ENCODE data around the gene SLC37A1.

The SLC37A1 gene

DNA sequence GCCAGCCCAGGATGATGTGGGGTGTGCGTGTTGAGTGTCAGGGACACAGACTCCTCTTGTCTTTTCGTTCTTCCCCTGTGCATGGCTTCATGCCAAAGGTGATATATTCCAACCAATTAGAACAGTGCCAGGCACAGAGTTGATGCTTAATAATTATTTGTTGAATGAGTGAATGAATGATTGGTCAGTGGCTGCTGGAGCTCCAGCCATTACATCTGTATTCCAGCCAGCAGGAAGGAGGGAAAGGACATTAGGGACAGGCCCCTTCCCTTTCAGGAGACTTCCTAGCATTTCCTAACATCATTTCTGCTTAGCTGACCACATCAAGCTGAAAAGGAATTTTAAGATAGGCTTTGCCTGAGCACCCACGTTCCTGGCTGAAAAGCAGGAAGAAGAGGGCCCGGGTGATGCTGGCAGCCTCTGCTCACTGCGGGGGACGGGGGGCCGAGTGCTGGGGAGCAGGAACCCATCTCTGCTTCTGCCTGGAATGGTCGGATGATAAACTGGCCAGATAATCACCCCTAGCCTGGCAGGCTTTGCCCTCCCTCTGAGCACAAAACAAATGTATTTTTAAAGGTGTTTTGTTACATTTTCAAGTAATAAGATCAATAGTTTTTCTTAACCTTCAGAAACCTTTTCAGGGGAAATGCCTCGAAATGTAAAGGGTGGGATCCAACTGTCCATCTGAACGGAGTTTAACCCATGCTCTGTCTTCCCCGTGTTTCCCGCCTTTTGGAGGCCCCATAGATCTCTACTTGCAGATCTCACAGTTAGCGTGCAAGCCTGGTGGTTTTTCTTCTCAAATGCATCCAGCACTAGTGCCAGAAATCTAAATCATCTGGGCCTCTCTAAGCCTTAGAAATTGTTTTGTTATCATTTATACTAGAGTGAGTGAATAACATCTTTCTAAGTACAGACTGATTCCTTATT is 39.0 kb downstream of the SLC37A1 start:
- Histone ChIP-seq H3K27ac (no peak overlapping the region), H3K4me1 (ENCODE audit: control insufficient read depth in 1 of 2, insufficient read depth in 1 of 2, low read depth in 1 of 2, low read length in 1 of 2) (no peaks in the 10 kb centered on the region), H3K36me3 (peaks cover 54% of the 10 kb centered on the region), H3K9me3 (no peaks in the 10 kb centered on the region), H3K27me3 (no peaks in the 10 kb centered on the region), H3K4me3 (ENCODE audit: low read depth in 1 of 2, low read length in 1 of 2) (no peak overlapping the region)
- TF ChIP-seq, protein P1, sequence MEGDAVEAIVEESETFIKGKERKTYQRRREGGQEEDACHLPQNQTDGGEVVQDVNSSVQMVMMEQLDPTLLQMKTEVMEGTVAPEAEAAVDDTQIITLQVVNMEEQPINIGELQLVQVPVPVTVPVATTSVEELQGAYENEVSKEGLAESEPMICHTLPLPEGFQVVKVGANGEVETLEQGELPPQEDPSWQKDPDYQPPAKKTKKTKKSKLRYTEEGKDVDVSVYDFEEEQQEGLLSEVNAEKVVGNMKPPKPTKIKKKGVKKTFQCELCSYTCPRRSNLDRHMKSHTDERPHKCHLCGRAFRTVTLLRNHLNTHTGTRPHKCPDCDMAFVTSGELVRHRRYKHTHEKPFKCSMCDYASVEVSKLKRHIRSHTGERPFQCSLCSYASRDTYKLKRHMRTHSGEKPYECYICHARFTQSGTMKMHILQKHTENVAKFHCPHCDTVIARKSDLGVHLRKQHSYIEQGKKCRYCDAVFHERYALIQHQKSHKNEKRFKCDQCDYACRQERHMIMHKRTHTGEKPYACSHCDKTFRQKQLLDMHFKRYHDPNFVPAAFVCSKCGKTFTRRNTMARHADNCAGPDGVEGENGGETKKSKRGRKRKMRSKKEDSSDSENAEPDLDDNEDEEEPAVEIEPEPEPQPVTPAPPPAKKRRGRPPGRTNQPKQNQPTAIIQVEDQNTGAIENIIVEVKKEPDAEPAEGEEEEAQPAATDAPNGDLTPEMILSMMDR (IDR thresholded peaks at IDR 0.05), result no peak

DNA sequence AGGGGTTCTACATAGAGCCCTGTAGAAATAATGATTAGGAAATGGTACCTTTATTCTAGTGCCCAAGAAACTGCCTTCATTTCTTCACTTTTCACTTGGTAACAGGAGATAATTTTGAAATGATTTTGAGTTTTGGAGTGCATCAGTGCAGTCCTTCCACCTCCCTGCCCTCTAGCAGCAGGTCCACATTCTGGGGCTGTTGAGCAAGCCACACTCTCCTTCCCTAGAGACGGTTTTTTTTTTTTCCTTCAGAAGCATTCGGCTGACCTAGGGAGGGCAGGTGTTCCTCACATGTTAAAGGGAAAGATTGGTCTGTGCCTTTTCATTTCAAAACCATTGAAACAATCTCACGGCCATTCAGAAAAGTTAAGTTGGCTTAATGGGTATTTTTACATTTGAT is 39.8 kb downstream of the SLC37A1 start:
- no peak overlapping the region for H3K4me3 ChIP-seq (ENCODE audit: low read depth in 1 of 2, low read length in 1 of 2)
- H3K9me3 ChIP-seq, result no peaks in the 10 kb centered on the region
- H3K4me1 ChIP-seq (ENCODE audit: control insufficient read depth in 1 of 2, insufficient read depth in 1 of 2, low read depth in 1 of 2, low read length in 1 of 2), result no peaks in the 10 kb centered on the region
- no peaks in the 10 kb centered on the region for H3K27me3 ChIP-seq
- H3K36me3 ChIP-seq, result peaks cover 46% of the 10 kb centered on the region
- TF ChIP-seq, protein P1 (IDR thresholded peaks at IDR 0.05), result no peak
- no peak overlapping the region for H3K27ac ChIP-seq

DNA sequence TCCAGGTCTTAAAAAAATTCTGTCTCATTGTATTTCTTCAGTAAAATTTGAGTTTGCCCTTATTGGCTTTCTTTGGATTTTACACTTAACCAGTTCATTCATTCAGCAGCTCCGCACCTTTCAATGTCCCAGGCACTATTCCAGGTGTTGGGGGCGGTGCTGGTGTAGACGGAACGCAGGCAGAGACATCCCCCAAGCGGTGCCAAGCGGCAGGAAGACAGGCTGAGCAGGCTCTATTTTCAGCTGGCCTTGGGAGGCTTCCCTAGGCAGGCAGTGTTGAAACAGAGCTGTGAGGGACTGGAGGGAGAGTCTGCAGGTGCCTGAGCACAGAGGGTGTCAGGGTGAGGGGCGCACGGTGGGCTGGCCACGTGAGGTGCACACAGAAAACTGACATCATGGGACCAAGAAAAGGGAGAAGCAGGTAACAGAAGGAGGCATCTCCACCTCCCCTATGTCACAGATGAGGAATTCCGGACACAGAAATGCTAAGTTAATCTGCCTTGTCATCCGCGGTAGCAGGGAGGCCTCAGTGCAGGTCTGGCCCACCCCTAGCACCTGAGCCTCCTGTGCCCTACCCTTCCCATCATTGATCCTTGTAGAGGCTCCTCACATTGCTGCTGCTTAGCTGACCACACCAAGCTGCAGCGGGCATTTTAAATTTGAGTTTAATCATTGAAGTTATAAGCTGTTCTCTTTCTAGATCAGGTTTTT is 40.8 kb downstream of the SLC37A1 start:
- no peaks in the 10 kb centered on the region for H3K4me1 ChIP-seq (ENCODE audit: control insufficient read depth in 1 of 2, insufficient read depth in 1 of 2, low read depth in 1 of 2, low read length in 1 of 2)
- H3K9me3 ChIP-seq, result no peaks in the 10 kb centered on the region
- H3K4me3 ChIP-seq (ENCODE audit: low read depth in 1 of 2, low read length in 1 of 2), result no peak overlapping the region
- no peak overlapping the region for H3K27ac ChIP-seq
- H3K36me3 ChIP-seq, result peaks cover 46% of the 10 kb centered on the region
- H3K27me3 ChIP-seq, result no peaks in the 10 kb centered on the region
- TF ChIP-seq, protein P1 (IDR thresholded peaks at IDR 0.05), result no peak

DNA sequence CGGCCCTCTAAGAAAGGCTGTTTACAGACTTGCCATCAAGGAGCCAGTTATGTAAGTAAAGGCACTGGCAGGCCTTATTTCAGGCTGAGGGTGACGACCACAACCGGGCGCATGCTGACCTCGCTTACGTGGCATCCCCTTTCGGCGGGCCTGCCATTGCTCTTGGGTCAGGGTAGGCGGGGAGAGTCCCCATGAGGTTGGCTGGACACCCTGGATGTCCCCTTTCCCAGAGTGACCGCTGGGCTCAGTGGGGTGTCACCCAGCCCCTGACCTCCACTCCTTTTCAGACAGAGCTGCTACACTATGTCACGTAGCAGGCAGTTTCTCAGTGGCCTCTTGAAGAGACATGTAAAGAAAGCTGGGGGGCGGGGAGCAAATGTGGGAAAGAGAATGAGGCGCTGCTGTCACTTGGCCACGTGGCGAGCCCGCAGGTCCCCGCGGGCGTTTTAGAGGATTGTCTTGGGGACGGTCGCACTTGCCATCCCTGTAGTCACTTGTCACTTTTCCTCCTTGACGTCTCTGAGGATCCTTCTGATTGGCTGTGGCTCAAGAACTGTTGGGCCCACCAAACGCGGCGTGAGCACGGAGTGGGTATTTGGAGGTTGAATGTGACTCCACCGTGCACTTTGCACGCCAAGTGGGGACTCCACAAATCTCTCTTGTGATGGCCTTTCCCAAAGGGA is 42.2 kb downstream of the SLC37A1 start:
- H3K27ac ChIP-seq, result no peak overlapping the region
- TF ChIP-seq, protein P1 (IDR thresholded peaks at IDR 0.05), result no peak
- no peaks in the 10 kb centered on the region for H3K9me3 ChIP-seq
- H3K4me3 ChIP-seq (ENCODE audit: low read depth in 1 of 2, low read length in 1 of 2), result no peak overlapping the region
- peaks cover 57% of the 10 kb centered on the region for H3K36me3 ChIP-seq
- H3K27me3 ChIP-seq, result no peaks in the 10 kb centered on the region
- no peaks in the 10 kb centered on the region for H3K4me1 ChIP-seq (ENCODE audit: control insufficient read depth in 1 of 2, insufficient read depth in 1 of 2, low read depth in 1 of 2, low read length in 1 of 2)

DNA sequence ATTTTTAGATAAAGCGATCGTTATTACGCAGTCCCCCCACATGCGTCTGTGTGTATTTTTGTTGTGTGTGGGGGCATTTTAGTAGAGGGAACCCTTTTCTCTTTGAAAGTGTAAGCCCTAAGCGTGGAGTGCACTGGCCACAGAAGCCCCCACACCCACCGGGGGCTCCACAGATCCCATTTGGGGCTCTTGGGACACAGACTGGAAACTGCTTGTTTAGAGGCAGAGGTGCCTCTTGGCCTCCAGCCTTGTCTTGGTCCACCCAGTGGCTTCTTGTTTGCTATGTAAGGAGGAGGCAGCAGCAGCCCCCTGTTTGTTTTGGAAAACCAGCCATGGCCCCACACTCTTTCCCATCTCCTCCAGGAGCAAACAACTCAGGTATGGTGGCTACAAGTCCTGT is 42.8 kb downstream of the SLC37A1 start:
- Histone ChIP-seq H3K9me3 (no peaks in the 10 kb centered on the region), H3K4me3 (ENCODE audit: low read depth in 1 of 2, low read length in 1 of 2) (no peak overlapping the region), H3K36me3 (peaks cover 63% of the 10 kb centered on the region), H3K27ac (no peak overlapping the region), H3K27me3 (no peaks in the 10 kb centered on the region), H3K4me1 (ENCODE audit: control insufficient read depth in 1 of 2, insufficient read depth in 1 of 2, low read depth in 1 of 2, low read length in 1 of 2) (no peaks in the 10 kb centered on the region)
- TF ChIP-seq, protein P1 (IDR thresholded peaks at IDR 0.05), result no peak
